ENCODE data around the gene GSK3A. TPM values are rescaled to one million over a fixed set of nuclear protein-coding genes. Genes with fewer than 3 reads are reported as not detected.

Gene GSK3A
- polyA plus RNA-seq, 4 donors, result 48.5 to 73.0 (median 70.6) TPM

DNA sequence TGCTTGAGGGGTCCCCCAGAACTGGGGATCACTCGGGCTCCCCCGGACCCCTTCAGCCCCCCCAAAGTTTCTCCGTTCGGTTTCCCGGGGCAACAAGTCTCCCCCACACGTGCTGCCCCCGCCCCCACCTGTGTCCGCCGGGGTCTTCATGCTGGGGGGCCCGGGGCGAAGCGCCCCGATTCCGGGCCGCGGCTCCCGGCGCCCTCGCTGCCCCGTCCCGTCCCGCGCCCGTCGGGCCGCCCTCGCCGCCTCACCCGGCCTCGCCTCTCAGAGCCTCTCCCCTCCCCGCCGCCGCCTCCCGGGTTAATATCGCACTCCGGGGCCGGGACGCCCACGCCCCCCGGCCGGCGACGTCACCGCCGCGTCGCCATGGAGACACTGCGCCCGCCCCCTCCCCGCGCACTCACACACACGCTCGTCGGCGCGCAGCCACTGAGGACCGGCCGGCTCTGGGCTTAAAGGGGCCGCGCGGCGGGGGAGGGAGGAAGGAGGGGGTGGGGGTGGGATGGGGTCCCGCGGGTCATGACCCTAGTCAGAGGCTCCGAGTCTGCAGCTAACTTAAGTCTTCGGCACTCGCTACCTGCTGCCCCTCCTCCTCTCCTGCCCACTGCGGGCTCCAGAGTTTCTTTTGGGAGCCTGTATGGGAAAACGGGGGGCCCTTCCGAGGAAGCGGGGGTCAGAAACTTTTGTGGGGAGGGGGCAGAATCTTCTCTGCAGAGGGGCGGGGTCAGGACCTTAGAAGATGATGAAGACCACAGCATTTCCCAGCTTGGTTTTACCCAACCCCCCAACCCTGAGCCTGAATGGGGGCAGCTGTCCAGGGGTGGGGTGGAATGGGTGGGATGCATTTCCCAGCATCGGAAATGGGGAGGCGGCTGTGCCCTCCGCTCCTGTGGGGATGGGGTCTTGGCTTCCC is 12.7 kb upstream of the GSK3A start, which contains the start of gene ERF:
Gene ERF, minus strand, starts transcription at position 279 of the 916 bp plus-strand sequence. Its CDS starts 129 bp downstream, at position 150.
- Histone ChIP-seq H3K9me3 (ENCODE audit: control insufficient read depth in 2 of 2, insufficient read depth in 1 of 2, low read depth in 1 of 2, low read length in 1 of 2) (no peaks in the 10 kb centered on the region), H3K27ac (ENCODE audit: low read depth in 1 of 3, low read length in 2 of 3) (peak within 1 kb of the TSS; percentile 79 to 99 (median 97)), H3K36me3 (ENCODE audit: control insufficient read depth in 3 of 3, insufficient read depth in 2 of 3, low read depth in 1 of 3, low read length in 3 of 3) (peaks cover 0 to 28% (median 0%) of the 10 kb centered on the region in 3 donors), H3K27me3 (ENCODE audit: control insufficient read depth in 3 of 3, insufficient read depth in 3 of 3, low read length in 3 of 3) (no peaks in the 10 kb centered on the region), H3K4me3 (ENCODE audit: low read depth in 1 of 3, low read length in 3 of 3) (peak within 1 kb of the TSS; percentile 86 to 100 (median 88)), H3K4me1 (ENCODE audit: control insufficient read depth in 3 of 3, insufficient read depth in 2 of 3, low read depth in 1 of 3, low read length in 2 of 3) (peaks cover 8 to 35% (median 16%) of the 10 kb centered on the region in 3 donors)
- DNase-seq, result peak; percentile 92 to 99
- WGBS, 3 donors, result 1% methylated on average over 47 to 75 of the region's 75 CpGs
- no peak for FAIRE-seq

DNA sequence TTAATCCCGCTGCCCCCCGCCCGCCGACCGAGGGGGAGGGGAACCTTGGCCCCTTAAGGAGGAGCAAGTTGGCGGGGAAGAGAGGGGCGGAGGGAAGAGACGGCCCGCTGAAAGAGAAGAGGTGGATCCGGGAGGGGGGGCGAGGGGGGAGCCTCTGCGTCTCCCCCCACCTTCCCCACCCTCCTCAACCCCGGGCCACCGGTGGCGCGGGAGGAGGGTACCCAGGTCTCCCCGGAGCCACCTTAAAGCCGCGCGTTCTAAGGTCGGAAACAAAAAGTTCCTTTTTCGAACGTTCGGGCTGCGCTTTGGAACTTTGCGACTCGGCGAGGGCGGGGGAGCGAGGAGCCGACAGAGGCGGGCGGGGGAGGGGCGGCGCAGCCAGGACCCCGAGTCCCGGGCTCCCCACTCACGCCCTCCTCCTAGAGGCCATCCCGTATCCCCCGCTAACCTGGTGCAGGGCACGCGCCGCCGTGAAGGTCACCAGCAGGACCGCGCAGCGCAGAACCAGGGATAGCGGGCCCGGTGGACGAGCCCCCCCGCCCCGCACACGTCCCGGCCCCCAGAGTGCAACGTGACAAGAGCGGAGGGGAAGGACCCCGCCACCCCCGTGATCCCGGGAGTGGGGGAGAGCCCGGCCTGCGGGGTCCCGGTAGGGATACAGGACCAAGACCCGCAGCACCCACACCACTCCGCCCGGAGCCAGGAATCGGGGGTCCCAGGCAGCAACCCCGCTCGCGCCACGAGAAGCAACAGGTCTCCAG is 11.9 kb upstream of the GSK3A start:
- Histone ChIP-seq H3K36me3 (ENCODE audit: control insufficient read depth in 3 of 3, insufficient read depth in 2 of 3, low read depth in 1 of 3, low read length in 3 of 3) (peaks cover 0 to 36% (median 3%) of the 10 kb centered on the region in 3 donors), H3K9me3 (ENCODE audit: control insufficient read depth in 2 of 2, insufficient read depth in 1 of 2, low read depth in 1 of 2, low read length in 1 of 2) (no peaks in the 10 kb centered on the region), H3K4me1 (ENCODE audit: control insufficient read depth in 3 of 3, insufficient read depth in 2 of 3, low read depth in 1 of 3, low read length in 2 of 3) (peaks cover 8 to 32% (median 16%) of the 10 kb centered on the region in 3 donors), H3K27ac (ENCODE audit: low read depth in 1 of 3, low read length in 2 of 3) (peak overlapping the region; percentile 79 to 99 (median 97)), H3K27me3 (ENCODE audit: control insufficient read depth in 3 of 3, insufficient read depth in 3 of 3, low read length in 3 of 3) (no peaks in the 10 kb centered on the region), H3K4me3 (ENCODE audit: low read depth in 1 of 3, low read length in 3 of 3) (peak overlapping the region; percentile 86 to 100 (median 88))
- 0% methylated on average over 33 to 69 of the region's 70 CpGs for WGBS, 3 donors
- peak; percentile 83 to 93 for DNase-seq
- no peak for FAIRE-seq

GRCh38 chr19:42253245-42254088 is 11.1 kb upstream of the GSK3A start:
- peaks cover 3 to 44% (median 5%) of the 10 kb centered on the region in 3 donors for H3K36me3 ChIP-seq (ENCODE audit: control insufficient read depth in 3 of 3, insufficient read depth in 2 of 3, low read depth in 1 of 3, low read length in 3 of 3)
- peak; percentile 51 to 67 for DNase-seq
- peaks cover 8 to 32% (median 16%) of the 10 kb centered on the region in 3 donors for H3K4me1 ChIP-seq (ENCODE audit: control insufficient read depth in 3 of 3, insufficient read depth in 2 of 3, low read depth in 1 of 3, low read length in 2 of 3)
- peak overlapping the region; percentile 79 to 99 (median 97) for H3K27ac ChIP-seq (ENCODE audit: low read depth in 1 of 3, low read length in 2 of 3)
- FAIRE-seq, result no peak
- no peaks in the 10 kb centered on the region for H3K9me3 ChIP-seq (ENCODE audit: control insufficient read depth in 2 of 2, insufficient read depth in 1 of 2, low read depth in 1 of 2, low read length in 1 of 2)
- 1% methylated on average over 25 to 66 of the region's 71 CpGs for WGBS, 3 donors
- H3K27me3 ChIP-seq (ENCODE audit: control insufficient read depth in 3 of 3, insufficient read depth in 3 of 3, low read length in 3 of 3), result no peaks in the 10 kb centered on the region
- H3K4me3 ChIP-seq (ENCODE audit: low read depth in 1 of 3, low read length in 3 of 3), result peak overlapping the region; percentile 86 to 100 (median 88)

GRCh38 chr19:42252365-42253244 is 10.2 kb upstream of the GSK3A start:
- peaks cover 8 to 32% (median 16%) of the 10 kb centered on the region in 3 donors for H3K4me1 ChIP-seq (ENCODE audit: control insufficient read depth in 3 of 3, insufficient read depth in 2 of 3, low read depth in 1 of 3, low read length in 2 of 3)
- WGBS, 3 donors, result 10 to 17% (median 11%) methylated on average over 23 to 27 of the region's 27 CpGs
- peak overlapping the region; percentile 86 to 100 (median 88) for H3K4me3 ChIP-seq (ENCODE audit: low read depth in 1 of 3, low read length in 3 of 3)
- peak in 1 of 2 donors; percentile 59 for DNase-seq
- peak overlapping the region; percentile 64 to 90 (median 82) for H3K27ac ChIP-seq (ENCODE audit: low read depth in 1 of 3, low read length in 2 of 3)
- no peaks in the 10 kb centered on the region for H3K27me3 ChIP-seq (ENCODE audit: control insufficient read depth in 3 of 3, insufficient read depth in 3 of 3, low read length in 3 of 3)
- peaks cover 3 to 51% (median 5%) of the 10 kb centered on the region in 3 donors for H3K36me3 ChIP-seq (ENCODE audit: control insufficient read depth in 3 of 3, insufficient read depth in 2 of 3, low read depth in 1 of 3, low read length in 3 of 3)
- no peaks in the 10 kb centered on the region for H3K9me3 ChIP-seq (ENCODE audit: control insufficient read depth in 2 of 2, insufficient read depth in 1 of 2, low read depth in 1 of 2, low read length in 1 of 2)
- FAIRE-seq, result no peak

DNA sequence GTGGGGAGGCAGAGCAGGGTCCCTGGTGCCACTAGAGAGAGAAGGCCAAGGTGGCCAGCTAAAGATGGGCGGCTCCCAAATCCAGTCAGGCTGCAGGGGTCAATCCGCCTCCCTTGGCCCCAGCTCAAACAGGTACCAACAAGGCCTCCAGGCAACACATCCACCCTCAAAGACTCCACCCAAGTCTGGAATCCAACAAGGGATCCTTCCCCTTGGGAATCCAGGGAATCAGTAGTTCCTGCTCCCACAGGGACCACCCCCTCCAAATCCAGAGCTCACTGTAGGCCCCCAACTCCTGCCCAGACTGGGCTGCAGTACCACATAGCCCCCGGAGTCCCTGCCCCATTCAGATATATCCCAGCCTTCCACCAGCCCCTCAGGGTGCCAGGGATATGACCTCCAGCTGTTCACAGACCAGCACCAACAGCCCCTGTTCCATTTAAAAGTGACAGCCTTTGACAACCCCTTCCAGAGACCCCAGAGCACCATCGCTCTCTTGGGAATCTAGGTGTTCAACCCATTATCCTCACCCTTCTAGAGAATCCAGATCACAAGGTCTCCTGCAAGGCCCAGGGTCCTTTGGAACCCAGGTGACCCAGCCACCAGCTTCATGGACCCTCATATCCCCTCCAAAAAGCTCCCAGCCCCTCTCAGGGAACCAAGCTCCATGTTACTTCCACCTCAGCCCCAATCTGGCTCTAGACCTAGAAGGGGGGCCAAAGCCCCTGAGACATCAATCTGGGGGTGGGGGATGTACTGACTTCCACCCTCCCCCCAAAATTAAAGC is 9.4 kb upstream of the GSK3A start:
- Histone ChIP-seq H3K9me3 (ENCODE audit: control insufficient read depth in 2 of 2, insufficient read depth in 1 of 2, low read depth in 1 of 2, low read length in 1 of 2) (no peaks in the 10 kb centered on the region), H3K36me3 (ENCODE audit: control insufficient read depth in 3 of 3, insufficient read depth in 2 of 3, low read depth in 1 of 3, low read length in 3 of 3) (peaks cover 3 to 60% (median 5%) of the 10 kb centered on the region in 3 donors), H3K27ac (ENCODE audit: low read depth in 1 of 3, low read length in 2 of 3) (peak overlapping the region in 2 of 3 donors; percentile 47 to 90), H3K27me3 (ENCODE audit: control insufficient read depth in 3 of 3, insufficient read depth in 3 of 3, low read length in 3 of 3) (no peaks in the 10 kb centered on the region), H3K4me3 (ENCODE audit: low read depth in 1 of 3, low read length in 3 of 3) (peak overlapping the region in 2 of 3 donors; percentile 16 to 86), H3K4me1 (ENCODE audit: control insufficient read depth in 3 of 3, insufficient read depth in 2 of 3, low read depth in 1 of 3, low read length in 2 of 3) (peaks cover 8 to 32% (median 16%) of the 10 kb centered on the region in 3 donors)
- 57 to 75% (median 68%) methylated on average over 4 of the region's 4 CpGs for WGBS, 3 donors
- no peak for FAIRE-seq
- peak in 1 of 2 donors; percentile 36 for DNase-seq

DNA sequence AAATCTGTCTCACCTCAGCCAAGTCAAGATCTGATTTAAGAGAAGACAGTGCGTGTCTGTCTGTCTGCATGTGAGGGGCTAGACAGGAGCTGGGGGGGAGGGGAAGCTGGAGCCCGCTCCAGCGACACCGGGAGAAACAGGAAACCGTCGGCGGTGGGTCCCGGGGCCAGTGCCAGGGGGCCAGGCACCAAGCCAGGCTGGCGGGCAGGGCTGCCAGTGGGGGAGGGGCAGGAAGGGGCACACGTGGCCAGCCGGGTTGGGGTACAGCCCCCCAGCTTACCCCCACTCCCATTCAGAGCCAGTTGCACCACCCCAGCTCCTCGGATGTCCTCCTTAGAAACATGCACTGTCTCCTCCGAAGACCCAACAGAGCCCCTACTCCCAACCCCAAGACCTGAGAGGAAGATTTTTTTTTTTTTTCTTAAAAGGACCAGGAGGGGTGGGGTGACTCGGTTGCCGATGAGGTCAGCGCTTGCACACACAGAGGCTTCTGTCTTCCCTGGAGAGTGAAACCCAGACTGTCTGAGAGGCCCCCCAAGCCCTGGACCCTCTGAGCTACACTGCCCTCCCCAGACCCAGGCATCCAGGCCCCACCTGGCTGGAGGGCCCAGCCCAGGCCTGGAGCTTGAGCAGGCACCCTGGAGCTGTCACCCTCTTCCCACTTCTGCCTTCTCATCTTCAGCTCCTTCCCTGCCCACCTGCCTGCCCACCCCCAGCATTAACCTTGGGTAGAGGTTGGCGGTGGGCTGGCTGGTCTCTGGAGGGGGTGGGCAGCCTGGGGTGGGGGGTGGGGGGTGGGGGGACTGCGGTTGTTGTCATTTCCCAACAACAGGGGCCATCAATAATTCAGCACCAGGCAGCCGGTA is 8.5 kb upstream of the GSK3A start:
- no peaks in the 10 kb centered on the region for H3K27me3 ChIP-seq (ENCODE audit: control insufficient read depth in 3 of 3, insufficient read depth in 3 of 3, low read length in 3 of 3)
- H3K9me3 ChIP-seq (ENCODE audit: control insufficient read depth in 2 of 2, insufficient read depth in 1 of 2, low read depth in 1 of 2, low read length in 1 of 2), result no peaks in the 10 kb centered on the region
- H3K4me1 ChIP-seq (ENCODE audit: control insufficient read depth in 3 of 3, insufficient read depth in 2 of 3, low read depth in 1 of 3, low read length in 2 of 3), result peaks cover 8 to 28% (median 16%) of the 10 kb centered on the region in 3 donors
- H3K27ac ChIP-seq (ENCODE audit: low read depth in 1 of 3, low read length in 2 of 3), result peak overlapping the region in 2 of 3 donors; percentile 37 to 90
- DNase-seq, result no peak
- peaks cover 3 to 65% (median 5%) of the 10 kb centered on the region in 3 donors for H3K36me3 ChIP-seq (ENCODE audit: control insufficient read depth in 3 of 3, insufficient read depth in 2 of 3, low read depth in 1 of 3, low read length in 3 of 3)
- no peak for FAIRE-seq
- 18 to 35% (median 26%) methylated on average over 15 to 19 of the region's 19 CpGs for WGBS, 3 donors
- H3K4me3 ChIP-seq (ENCODE audit: low read depth in 1 of 3, low read length in 3 of 3), result no peak overlapping the region
